G401.6 (cell line): Measurements from ENCODE around the gene SLC12A9.
A peak's percentile ranks its signal among the peaks of the same experiment; 100 is the strongest.
"Not testable (repeated sequence)": the region's sequence is repeated elsewhere in the genome, so short reads cannot be mapped to it uniquely, and the experiment has no call there.

Experiments
- FAIRE-seq: peaks from 2 replicates; lab custom pipeline; 2012; peaks lifted over from hg19 to GRCh38; lab: Jason Lieb, UNC

The SLC12A9 gene

GRCh38 chr7:100852048-100852872, at the start of gene SLC12A9:
Gene SLC12A9 (plus strand): TSS chr7:100852713. CDS start chr7:100854198, 1,485 bp downstream.
- FAIRE-seq, result peak; percentile 69

GRCh38 chr7:100802951-100803350, 49.6 kb upstream of the SLC12A9 start:
- no peak for FAIRE-seq

- no peak for FAIRE-seq
Observed at GRCh38 chr7:100803398-100804161, 48.9 kb upstream of the SLC12A9 start.

- no peak for FAIRE-seq
Observed at GRCh38 chr7:100804681-100805431, 47.7 kb upstream of the SLC12A9 start.

- FAIRE-seq, result no peak
Observed at GRCh38 chr7:100806276-100806675, 46.2 kb upstream of the SLC12A9 start.

- FAIRE-seq, result not testable (repeated sequence)
Observed at GRCh38 chr7:100806883-100807282, 45.6 kb upstream of the SLC12A9 start.

- no peak for FAIRE-seq
Observed at GRCh38 chr7:100808354-100808875, 44.1 kb upstream of the SLC12A9 start.

- no peak for FAIRE-seq
Observed at GRCh38 chr7:100811480-100811879, 41.0 kb upstream of the SLC12A9 start.

- no peak for FAIRE-seq
Observed at GRCh38 chr7:100812729-100813128, 39.8 kb upstream of the SLC12A9 start.

GRCh38 chr7:100816515-100816914, 36.0 kb upstream of the SLC12A9 start:
- FAIRE-seq, result not testable (repeated sequence)

- FAIRE-seq, result no peak
Observed at GRCh38 chr7:100817097-100817496, 35.4 kb upstream of the SLC12A9 start.

- FAIRE-seq, result no peak
Observed at GRCh38 chr7:100818366-100818765, 34.1 kb upstream of the SLC12A9 start.

- FAIRE-seq, result no peak
Observed at GRCh38 chr7:100818825-100819224, 33.7 kb upstream of the SLC12A9 start.

- no peak for FAIRE-seq
Observed at GRCh38 chr7:100819586-100819985, 32.9 kb upstream of the SLC12A9 start.

GRCh38 chr7:100822236-100823139, 30.0 kb upstream of the SLC12A9 start:
- FAIRE-seq, result no peak

- FAIRE-seq, result no peak
Observed at GRCh38 chr7:100823140-100823525, 29.4 kb upstream of the SLC12A9 start.

- FAIRE-seq, result no peak
Observed at GRCh38 chr7:100823534-100823933, 29.0 kb upstream of the SLC12A9 start.

- FAIRE-seq, result no peak
Observed at GRCh38 chr7:100824499-100825214, 27.9 kb upstream of the SLC12A9 start.

GRCh38 chr7:100825215-100825671, 27.3 kb upstream of the SLC12A9 start:
- no peak for FAIRE-seq

- no peak for FAIRE-seq
Observed at GRCh38 chr7:100825751-100826513, 26.6 kb upstream of the SLC12A9 start.
